ENCODE results near the gene TMEM45A. TPM values are rescaled to one million over a fixed set of nuclear protein-coding genes. Genes with fewer than 3 reads are reported as not detected.
"Not testable (repeated sequence)": the region's sequence is repeated elsewhere in the genome, so short reads cannot be mapped to it uniquely, and the experiment has no call there.

TMEM45A gene
- total RNA-seq, 4 donors from 2014 or later = 6.8 to 36.7 (median 26.1) TPM

- DNase-seq (ENCODE audit: low spot score) (no peak), ATAC-seq (ENCODE audit: low FRiP score) (no peak)
- no peak for TF ChIP-seq CTCF (IDR thresholded peaks at IDR 0.05)
Observed at GRCh38 chr3:100570811-100571210, 78.4 kb downstream of the TMEM45A start.

- ATAC-seq (ENCODE audit: low FRiP score) (no peak), DNase-seq (ENCODE audit: low spot score) (no peak)
- TF ChIP-seq CTCF (IDR thresholded peaks at IDR 0.05) = no peak
Observed at GRCh38 chr3:100574536-100574935, 82.1 kb downstream of the TMEM45A start.

GRCh38 chr3:100575704-100576103 is 83.3 kb downstream of the TMEM45A start:
- no peak for TF ChIP-seq CTCF (IDR thresholded peaks at IDR 0.05)
- ATAC-seq (ENCODE audit: low FRiP score) (no peak), DNase-seq (ENCODE audit: low spot score) (no peak)

- DNase-seq (ENCODE audit: low spot score) (no peak), ATAC-seq (ENCODE audit: low FRiP score) (no peak)
- no peak for TF ChIP-seq CTCF (IDR thresholded peaks at IDR 0.05)
Observed at GRCh38 chr3:100577382-100578008, 85.1 kb downstream of the TMEM45A start.

- TF ChIP-seq CTCF (IDR thresholded peaks at IDR 0.05) = no peak
- ATAC-seq (ENCODE audit: low FRiP score) (no peak), DNase-seq (ENCODE audit: low spot score) (no peak)
Observed at GRCh38 chr3:100578646-100579045, 86.2 kb downstream of the TMEM45A start.

GRCh38 chr3:100580147-100580546 is 87.7 kb downstream of the TMEM45A start:
- TF ChIP-seq CTCF (IDR thresholded peaks at IDR 0.05) = no peak
- ATAC-seq (ENCODE audit: low FRiP score) = no peak

GRCh38 chr3:100581650-100582049 is 89.2 kb downstream of the TMEM45A start:
- no peak for TF ChIP-seq CTCF (IDR thresholded peaks at IDR 0.05)
- DNase-seq (ENCODE audit: low spot score) (no peak), ATAC-seq (ENCODE audit: low FRiP score) (no peak)

More at GRCh38 chr3:100580147-100580546, 87.7 kb downstream of the TMEM45A start:
- no peak for DNase-seq (ENCODE audit: low spot score)

GRCh38 chr3:100582157-100582556 is 89.7 kb downstream of the TMEM45A start:
- not testable (repeated sequence) for ATAC-seq (ENCODE audit: low FRiP score); DNase-seq (ENCODE audit: low spot score)

Measured in omental fat pad (tissue), 4 donors.